HG03108 (cell line): ENCODE measurements around the gene ANKUB1.

Experiments used
- ATAC-seq: cut with Tn5 transposase; IDR thresholded peaks from one replicate; pipeline ENCODE4 v1.9.1; 2021; ENCODE audit warnings: moderate library complexity; ENCODE audit not compliant: unreplicated experiment

The ANKUB1 gene

DNA sequence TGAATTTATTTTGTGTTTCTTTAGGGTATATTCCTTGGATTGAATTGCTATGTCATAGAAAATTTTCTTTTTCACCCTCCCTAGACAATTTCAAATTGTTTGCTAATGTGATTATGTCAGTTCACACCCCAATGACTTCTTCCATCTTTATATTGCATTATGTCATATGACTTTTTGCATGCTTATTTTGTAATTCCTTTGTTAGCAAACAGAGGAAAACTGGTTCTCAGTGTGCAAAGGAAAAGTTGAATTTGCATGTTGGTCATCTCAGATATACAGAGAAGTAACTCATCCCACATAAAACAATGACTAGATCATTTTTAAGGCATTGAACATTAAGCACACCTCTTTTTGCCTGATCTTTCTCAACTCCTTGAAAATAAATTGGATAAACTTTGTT, 17.3 kb upstream of the ANKUB1 start:
- no peak for ATAC-seq

DNA sequence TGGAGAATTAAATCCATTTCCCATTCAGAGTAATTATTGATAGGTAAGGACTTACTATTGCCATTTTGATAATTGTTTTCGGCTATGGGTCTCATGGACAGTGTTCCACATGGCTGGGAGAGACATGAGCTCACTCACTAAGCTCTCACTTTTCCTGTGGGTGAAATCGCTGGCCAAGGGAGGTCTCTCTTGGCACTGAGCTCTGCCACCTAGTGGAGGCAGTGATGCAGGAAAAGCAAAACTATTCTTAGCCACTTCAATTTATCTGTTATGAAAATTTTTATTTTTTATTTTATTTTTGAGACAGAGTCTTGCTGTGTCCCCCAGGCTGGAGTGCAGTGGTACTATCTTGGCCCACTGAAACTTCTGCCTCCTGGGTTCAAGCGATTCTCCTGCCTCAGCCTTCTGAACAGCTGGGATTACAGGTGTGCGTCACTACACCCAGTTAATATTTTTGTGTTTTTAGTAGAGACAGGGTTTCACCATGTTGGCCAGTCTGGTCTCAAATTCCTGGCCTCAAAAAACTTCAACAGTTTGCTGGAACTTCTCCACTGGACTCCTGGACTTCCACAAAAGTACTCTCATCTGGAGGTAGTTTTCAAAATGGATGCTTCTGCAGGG, 16.0 kb upstream of the ANKUB1 start:
- no peak for ATAC-seq

DNA sequence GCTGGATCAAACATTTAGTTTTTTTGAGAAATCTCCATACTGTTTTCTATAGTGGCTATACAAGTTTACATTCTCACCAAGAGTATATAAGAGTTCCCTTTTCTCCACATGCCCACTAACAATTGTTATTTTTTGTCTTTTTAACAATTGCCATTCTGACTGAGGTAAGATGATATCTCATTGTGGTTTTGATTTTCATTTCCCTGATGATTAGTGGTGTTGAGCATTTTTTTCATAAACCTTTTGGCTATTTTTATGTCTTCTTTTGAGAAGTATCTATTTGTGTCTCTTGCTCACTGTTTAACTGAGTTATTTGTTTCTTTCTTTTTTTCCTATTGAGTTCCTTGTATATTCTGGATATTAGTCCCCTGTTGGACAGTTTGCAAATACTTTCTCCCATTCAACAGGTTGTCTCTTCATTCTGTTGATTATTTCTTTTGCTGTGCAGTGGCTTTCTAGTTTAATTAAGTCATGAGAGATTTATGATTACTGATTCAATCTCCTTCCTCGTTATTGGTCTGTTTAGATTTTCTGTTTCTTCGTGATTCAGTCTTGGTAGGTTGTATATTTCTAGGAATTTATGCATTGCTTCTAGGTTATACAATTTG, 13.9 kb upstream of the ANKUB1 start:
- no peak for ATAC-seq

DNA sequence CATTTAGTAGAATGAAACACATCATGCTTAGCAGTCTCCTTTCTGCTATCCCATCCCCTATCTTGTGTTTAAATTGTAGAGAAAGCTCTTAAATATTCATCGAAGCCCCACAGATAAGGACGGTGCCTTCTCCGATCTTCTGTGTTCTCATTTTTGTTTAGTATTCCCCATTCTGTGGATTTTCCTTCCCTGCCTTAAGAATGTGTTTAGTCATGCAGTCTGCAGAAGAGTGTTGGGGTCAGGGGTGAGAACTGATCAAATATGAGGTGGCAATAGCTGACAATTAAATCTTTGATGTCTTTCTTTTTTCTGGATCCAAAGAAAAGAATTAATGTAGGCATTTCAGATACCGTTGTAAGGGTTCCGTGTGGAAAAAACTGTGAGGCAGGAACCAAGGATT, 9.3 kb upstream of the ANKUB1 start:
- no peak for ATAC-seq

DNA sequence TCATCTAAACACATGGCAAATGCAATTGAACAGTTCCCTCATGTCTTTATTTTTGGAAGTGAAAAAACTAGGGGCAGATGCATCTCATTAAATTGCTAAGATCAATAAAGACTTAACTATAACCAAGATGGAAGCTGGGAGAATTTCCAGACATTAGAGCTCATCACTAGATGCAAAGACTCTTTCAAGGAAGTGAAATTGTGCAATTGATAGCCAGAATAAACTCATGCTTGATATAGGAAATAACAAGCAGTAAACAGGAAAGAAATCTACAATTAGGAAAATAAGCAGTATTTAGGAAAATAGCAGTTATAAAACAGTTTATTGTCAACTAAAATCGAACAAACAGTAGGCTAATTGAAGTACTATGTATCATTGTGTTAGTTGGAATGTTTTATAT, 8.8 kb upstream of the ANKUB1 start:
- no peak for ATAC-seq

DNA sequence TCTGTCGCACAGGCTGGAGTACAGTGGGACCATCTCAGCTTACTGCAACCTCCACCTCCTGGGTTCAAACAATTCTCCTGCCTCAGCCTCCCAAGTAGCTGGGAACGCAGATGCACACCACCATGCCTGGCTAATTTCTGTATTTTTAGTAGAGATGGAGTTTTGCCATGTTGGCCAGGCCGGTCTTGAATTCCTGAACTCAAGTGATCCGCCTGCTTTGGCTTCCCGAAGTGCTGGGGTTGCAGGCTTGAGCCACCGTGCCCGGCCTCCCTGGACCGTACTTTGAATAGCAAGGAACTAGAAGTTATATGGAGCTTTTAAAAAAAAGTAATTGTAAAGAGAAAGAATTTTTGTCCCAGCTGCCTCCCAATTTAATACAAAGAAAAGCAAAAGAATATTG, 8.3 kb upstream of the ANKUB1 start:
- ATAC-seq, result no peak

DNA sequence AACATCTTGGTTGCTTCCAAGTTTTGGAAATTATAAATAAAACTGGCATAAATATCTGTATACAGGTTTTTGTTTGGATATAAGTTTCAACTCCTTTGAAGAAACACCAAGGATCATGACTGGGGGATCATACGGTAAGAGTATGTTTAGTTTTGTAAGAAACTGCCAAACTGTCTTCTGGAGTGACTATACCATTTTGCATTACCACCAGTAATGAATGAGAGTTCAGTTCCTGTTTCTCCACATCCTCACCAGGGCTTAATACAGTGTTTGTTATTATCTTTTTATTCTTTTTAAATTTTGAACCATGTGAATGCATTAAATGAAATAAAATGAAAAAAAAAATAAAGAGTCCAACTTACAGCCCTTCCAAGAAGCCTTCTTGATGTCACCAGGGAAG, 3.7 kb upstream of the ANKUB1 start:
- no peak for ATAC-seq

DNA sequence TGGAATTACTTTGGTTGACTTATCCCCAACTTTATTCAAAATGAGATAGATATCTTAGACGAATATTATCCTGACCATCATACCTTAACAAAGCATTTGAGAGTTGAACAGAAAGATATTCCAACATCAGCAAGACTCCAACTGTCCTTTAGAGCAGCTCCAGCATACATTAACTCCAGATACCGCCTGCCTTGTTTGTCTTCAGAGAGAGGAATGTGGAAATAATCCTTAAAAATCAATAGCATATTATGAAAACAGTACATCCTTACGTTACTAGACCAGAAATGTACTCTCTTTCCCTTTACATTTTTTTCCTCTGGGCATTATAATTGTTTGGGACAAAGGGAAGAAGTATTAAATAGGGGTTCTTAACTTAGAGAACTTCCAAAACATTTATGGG, 1.7 kb downstream of the ANKUB1 start:
- ATAC-seq, result no peak

DNA sequence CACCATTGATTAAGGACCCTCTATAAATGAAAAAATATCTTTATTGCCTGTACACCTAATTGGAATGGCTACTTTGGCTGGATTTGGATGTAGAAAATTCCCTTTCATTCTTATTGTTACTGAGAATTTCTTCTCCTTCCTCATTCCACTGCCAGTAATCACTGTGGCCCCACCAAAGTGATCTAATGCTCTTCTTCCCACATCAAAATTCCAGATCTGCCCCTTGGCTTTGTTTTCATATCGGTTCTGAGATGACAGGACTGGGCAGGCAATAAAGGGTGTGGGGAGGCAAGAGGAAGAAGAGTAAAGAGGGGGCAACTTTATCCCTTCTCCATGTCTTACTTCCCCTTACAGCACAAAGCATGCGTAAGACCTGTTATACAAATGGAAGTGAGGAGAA, 2.1 kb downstream of the ANKUB1 start:
- ATAC-seq, result no peak

DNA sequence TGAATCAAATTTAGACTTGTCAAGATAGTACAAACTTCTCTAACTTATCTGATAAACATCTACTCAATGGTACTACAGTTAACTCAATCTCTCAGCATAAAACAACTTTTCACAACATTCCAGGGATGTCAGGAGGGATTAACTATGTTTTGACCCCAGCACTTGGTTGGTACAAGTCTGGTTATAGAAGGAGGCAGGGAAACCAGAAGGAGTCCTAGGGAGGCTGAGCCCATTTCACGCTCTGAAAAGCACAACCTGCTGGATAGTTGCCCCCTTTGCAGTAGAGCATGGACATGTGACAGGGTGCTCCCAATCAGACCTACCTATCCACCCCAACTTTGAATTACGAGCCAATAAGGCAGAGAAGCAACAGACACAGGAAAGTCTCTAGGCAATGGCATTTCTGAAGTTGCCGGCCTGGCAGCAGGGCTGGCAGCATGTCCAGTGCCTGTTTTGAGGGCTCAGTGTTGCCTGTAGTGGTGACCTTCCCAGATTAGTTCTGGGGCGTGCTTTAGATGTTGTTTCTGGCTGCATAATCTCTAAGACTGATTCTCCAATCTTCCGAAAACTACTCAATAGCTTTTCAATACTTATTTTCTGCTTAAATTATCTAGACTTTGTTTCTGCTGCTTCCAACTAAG, 8.2 kb downstream of the ANKUB1 start:
- ATAC-seq, result no peak

DNA sequence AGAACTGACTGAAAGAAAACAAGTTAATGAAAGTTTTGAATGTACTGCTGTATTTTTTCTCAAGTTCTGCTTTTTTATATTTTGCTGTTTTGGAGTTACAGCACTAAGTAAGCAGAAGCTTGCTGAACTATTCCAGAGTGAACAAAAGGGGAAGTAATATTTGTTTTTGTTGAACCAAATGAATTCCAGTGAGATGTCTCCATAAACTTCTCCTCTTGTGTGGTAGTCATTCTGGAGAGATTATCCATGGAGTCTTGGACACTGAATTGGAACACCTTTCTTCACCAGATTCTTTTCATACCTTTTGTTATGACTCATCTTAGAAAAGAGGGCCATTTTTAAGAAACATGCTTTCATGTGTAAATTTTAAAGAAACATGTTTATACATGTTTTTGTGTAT, 8.8 kb downstream of the ANKUB1 start:
- ATAC-seq, result no peak

DNA sequence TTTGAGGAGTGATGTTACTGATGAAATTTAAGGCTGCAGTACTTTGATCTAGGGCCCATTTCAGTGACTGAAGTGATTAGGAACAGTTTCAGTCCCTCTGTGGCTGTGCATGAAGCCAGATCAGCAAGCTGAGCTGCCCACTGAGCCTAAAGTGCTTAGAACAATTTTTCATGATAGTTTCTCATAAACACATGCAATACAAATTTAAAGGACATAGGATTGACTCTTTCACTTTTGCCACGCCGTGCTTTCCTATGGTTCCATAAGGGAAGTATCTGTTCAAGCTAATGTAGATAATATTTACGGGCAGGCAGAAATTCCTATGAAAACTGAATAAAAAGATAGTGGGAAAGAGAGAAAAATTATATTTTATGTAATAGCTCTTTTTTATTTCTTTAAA, 10.6 kb downstream of the ANKUB1 start:
- ATAC-seq, result no peak

DNA sequence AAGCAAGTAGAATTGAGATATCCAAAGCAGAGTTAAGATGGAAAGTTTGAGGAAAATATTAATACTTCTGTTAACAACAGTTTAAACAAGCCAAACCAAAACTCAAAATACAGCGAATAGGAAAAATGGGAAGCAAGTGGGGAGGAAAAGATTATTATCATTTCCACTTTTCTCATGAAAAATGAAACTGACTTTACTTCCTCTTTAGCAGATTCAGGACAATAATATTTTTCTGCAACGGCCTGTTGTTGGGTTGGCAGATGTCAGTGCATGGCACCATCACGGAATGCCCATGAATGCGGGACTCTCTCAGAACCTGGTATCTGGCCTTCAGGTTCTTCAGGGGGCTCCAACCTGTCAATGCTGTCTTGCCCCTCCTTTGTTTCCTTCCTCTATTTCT, 11.1 kb downstream of the ANKUB1 start:
- no peak for ATAC-seq

DNA sequence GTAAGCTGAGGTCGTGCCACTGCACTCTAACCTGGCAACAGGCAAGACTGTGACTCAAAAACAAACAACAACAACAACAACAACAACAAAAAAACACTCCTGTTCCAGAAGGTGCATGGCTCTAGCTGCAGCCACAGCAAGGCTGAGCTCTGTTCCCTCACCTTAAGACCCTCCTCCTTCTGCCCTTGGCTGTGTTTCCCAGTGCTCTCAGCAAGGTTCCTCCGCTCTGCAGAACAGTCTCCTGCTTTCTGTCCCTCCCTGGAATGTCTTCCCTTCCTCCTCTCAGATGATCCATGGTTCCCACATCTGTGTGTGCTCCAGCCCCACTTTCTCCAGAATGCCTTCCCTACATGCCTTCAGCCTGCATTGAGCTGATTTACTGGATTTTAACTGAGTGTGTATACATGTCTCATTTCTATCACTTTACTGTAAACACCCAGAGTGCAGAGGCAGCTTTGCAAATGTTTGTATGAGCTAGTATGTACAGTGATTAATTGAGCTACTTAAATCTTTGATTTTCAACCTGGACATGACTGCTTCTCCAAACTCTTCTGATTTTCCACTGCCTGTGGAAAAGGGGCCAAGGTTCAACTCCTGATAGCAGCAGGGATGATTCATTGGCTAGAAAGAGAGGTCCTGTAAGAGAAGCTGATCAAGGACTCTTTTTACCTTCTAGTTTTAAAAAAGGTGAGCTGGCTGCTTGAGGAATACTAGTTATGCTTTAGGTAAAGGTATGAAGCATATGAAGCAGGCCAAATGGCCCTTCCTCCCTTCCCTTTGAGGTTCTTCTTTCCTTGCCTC, 14.7 kb downstream of the ANKUB1 start:
- ATAC-seq, result no peak

DNA sequence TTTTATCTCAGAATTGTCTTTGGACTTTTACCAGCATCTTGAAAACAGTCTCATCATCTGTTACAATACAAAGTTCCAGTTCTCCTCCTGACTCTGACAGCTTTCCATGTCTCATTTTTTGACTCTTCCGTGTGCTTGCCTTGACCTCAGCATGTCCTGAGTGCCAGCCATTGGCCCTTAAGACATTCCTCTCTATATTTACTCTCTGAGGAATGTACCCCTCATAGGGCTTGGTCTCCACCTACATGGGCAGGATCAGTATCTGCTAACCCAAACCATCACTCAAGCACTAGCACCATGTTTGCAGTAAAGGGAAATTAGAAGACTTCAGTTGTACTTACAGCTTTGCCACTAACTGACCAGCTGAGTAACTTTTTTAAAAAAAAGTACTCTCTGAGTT, 16.2 kb downstream of the ANKUB1 start:
- ATAC-seq, result no peak

DNA sequence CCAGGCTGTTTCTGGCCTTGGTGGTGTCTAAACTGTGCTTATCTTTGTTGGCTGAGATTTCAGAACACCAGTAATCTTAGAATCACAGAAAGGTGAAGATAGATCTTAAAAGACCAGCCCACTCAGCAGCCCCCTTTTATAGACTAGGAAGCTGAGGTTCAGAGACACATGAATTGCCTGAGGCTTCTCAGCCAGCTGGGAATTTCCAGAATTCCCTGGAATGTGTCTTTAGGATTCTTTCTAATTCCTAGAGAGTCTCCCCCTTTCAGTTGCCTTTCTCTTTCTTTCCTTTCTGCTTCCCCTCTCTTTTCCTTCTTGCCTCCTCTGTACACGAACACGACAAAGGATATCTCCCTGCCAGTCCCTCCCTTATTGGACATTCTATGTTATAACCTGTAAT, 19.5 kb downstream of the ANKUB1 start:
- no peak for ATAC-seq

DNA sequence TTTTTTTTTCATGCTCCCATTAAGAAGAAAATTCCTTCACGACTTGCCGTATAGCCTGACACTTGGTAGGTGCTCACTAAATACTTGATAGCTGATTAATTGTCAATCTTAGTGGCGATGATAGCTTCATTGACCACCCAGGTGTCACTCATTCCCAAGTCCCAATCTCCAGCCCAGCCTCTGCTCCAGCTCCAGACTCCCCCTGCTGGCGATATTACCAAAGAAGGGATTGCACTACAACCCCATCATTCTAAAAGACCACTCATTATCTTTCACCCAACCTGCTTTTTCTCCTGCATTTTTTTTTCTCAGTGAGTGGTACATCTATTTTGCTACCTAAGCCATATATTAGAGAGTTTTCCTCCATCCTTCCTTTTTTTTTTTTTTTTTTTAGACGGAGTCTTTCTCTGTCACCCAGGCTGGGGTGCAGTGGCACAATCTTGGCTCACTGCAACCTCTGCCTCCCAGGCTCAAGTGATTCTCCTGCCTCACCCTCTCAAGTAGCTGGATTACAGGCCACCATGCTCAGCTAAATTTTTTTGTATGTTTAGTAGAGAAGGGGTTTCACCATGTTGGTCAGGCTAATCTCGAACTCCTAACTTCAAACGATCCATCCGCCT, 20.6 kb downstream of the ANKUB1 start:
- ATAC-seq, result no peak

DNA sequence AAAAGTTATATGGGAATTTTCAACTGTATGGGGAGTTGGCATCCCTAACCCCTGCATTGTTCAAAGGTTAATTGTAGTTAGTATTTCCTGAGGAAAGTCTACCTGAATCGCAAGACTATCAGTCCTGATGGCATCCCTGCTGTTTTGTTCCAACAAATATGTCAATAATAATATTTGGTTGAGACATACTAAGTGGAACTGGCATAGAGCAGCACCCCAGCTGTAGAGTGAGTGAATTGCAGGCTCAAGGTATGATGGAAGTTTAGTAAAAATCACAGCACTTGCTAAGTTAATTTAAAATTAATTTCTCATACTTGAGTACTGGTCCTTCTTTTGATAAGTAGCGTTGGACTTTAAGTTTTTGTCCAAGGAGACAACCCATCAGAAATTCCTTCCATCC, 22.1 kb downstream of the ANKUB1 start:
- ATAC-seq, result no peak

DNA sequence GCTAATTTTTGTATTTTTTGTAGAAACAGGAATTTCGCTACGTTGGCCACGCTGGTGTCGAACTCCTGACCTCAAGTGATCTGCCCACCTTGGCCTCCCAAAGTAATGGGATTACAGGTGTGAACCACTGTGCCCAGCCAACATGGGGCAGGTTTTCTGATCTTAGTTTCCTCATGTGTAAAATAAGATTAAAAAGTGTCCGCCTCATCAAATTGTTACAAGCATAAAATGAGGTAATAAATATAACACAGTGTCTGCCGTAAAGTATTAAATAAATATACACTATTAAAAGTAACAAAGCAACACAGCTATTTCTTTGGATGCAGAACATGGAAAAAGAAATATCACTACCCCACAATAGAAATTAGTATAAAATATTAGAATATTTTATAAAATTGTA, 23.6 kb downstream of the ANKUB1 start:
- no peak for ATAC-seq

DNA sequence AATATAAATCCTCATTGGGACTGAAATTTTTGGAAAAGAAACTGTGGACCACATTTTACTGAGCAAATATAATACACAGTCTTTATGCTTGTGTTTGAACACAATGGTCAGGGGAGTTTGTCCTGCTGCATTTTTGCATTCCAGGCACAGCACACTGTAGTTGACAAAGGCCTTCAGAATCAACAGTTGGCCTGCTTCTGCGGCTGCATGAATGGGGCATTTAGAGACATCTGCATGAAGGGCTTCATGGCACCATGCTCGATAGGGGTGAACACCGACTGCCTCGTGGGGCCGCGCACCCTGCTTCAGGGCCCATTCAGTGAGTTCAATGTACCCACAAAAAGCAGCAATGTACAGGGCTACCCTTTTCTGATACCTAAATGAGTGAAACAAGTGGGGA, 24.6 kb downstream of the ANKUB1 start:
- no peak for ATAC-seq

DNA sequence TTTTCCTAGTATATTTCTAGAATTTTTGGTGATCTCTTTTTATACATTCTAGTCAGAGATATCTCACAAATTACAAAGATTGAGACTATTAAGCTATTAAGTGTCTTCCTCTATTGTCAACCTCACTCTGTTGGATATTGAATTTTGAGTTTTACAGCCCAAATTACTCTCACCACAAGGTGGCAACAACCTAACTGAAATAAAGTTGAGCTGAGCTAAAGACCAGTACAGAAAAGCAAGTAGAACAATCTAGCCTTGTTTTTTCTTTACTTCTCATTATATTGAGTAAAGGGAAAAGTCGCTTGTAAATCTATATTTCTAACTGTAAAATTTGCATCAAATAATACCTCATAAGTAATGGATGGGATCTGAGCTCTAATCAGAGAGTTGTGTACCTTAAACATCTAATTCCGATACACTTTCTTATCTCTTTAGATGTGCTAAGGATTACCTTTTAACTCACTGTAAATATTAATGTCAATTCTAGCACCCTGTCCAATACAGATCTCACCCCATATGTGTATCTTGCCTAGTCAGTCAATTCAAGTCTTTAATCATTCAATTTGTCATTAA, 26.5 kb downstream of the ANKUB1 start:
- no peak for ATAC-seq
